Measurements from ENCODE around the gene HAX1. TPM values are rescaled to one million over a fixed set of nuclear protein-coding genes. Genes with fewer than 3 reads are reported as not detected.
"Not testable (repeated sequence)": the region's sequence is repeated elsewhere in the genome, so short reads cannot be mapped to it uniquely, and the experiment has no call there.

HAX1 gene
- total and polyA plus RNA-seq, 9 donors: 57.1 to 88.2 (median 68.0) TPM

DNA sequence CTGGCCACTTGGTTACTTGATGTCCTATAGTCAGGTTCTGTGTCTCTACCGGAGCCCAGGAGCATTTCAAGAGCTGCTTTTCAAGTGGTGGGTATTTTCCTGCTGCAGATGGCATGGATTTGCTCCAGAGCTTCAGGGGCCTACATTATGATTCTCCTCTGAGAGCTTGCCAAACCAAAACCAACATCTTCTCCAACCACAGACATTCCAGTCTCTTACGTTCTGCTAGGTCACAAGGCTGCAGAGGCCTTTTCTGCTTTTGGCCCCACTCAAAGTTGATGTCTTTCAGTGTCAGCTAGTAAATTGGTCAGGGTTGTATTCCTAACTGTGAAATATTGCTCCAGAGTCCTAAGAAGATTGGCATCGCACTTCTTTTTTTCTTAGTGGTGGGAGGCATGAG lies 33.7 kb downstream of the HAX1 start:
- Histone ChIP-seq H3K9me3 (replicated peaks; ENCODE audit: control insufficient read depth, low read depth, low read length) (no peaks in the 10 kb centered on the region), H3K27me3 (ENCODE audit: control insufficient read depth, insufficient read depth, low read length) (no peaks in the 10 kb centered on the region), H3K4me1 (ENCODE audit: control insufficient read depth, insufficient read depth, low read length) (no peaks in the 10 kb centered on the region), H3K27ac (ENCODE audit: low read length) (no peak overlapping the region), H3K36me3 (ENCODE audit: control insufficient read depth, insufficient read depth, low read length) (no peaks in the 10 kb centered on the region), H3K4me3 (ENCODE audit: low read length) (no peak overlapping the region)
- no peak for DNase-seq
- WGBS (ENCODE audit: insufficient coverage): no CpG with 5 or more reads among the region's 3 CpGs

DNA sequence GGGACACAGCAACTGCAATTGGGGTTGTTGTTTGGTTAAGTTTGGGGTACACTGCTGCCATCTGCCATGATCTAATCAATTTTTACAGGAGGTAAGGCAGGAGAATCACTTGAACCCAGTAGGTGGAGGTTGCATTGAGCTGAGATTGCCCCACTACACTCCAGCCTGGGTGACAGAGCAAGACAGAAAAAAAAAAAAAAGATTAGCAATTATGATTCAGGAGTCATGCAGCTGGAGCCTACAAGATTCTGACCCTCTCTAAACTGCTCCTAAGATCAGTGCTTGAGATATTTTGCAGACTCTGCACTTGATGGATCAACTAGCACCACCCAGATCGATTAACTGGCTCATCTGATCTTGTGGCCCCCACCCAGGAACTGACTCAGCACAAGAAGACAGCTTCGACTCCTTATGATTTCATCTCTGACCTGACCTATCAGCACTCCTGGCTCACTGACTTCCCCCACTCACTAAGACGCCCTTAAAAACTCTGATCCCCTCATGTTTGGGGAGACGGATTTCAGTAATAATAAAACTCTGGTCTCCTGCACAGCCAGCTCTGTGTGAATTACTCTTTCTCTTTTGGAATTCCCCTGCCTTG lies 35.3 kb downstream of the HAX1 start:
- H3K9me3 ChIP-seq (replicated peaks; ENCODE audit: control insufficient read depth, low read depth, low read length); DNase-seq; H3K27me3 ChIP-seq (ENCODE audit: control insufficient read depth, insufficient read depth, low read length); H3K36me3 ChIP-seq (ENCODE audit: control insufficient read depth, insufficient read depth, low read length); H3K4me3 ChIP-seq (ENCODE audit: low read length); H3K4me1 ChIP-seq (ENCODE audit: control insufficient read depth, insufficient read depth, low read length); H3K27ac ChIP-seq (ENCODE audit: low read length): not testable (repeated sequence)
- WGBS (ENCODE audit: insufficient coverage): 78% methylated on average over 3 of the region's 4 CpGs

DNA sequence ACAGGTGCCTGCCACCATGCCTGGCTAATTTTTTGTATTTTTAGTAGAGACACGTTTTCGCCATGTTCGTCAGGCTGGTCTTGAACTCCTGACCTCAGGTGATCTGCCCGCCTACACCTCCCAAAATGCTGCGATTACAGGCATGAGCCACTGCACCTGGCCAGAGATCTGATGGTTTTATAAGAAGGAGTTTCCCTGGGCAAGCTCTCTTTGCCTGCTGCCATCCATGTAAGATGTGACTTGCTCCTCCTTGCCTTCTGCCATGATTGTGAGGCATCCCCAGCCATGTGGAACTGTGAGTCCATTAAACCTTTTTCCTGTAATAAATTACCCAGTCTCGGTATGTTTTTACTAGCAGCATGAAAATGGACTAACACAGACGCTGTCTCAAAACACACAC lies 36.7 kb downstream of the HAX1 start:
- DNase-seq; H3K27ac ChIP-seq (ENCODE audit: low read length); H3K27me3 ChIP-seq (ENCODE audit: control insufficient read depth, insufficient read depth, low read length); H3K4me1 ChIP-seq (ENCODE audit: control insufficient read depth, insufficient read depth, low read length); H3K9me3 ChIP-seq (replicated peaks; ENCODE audit: control insufficient read depth, low read depth, low read length); H3K36me3 ChIP-seq (ENCODE audit: control insufficient read depth, insufficient read depth, low read length); H3K4me3 ChIP-seq (ENCODE audit: low read length): not testable (repeated sequence)
- 80% methylated on average over 1 of the region's 7 CpGs for WGBS (ENCODE audit: insufficient coverage)

DNA sequence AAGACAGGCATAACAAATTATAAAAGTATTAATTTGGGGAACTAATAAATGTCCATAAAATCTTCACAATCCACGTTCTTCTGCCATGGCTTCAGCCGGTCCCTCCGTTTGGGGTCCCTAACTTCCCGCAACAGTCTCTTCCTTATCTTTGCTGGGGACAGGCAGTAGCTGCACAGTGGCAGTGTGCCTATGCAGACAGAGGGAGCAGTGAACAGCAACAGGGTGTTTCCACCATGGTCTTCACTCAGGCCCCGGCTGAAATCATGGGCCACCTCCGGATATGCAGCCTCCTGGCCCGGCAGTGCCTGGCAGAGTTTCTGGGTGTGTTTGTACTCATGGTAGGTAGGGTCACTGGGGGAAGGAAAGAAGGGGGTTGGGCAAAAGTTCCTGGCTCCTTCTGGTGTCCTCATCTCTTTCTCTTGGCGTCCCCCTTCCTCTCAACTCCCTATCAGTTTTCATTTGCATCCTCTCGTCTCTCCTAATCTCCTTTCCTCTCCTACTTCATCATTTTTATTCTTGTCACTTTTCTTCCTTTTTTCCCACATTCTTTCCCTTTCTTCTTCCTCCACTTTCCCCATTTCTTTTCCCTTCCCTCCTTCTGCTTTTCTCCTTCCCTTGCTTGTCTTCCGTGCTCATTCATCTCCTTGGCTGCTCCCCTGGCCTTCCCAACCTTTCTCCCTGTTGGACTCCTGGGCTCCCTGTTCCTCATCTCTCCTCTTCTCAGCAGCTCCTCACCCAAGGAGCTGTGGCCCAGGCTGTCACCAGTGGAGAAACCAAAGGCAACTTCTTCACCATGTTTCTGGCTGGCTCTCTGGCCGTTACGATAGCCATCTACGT lies 40.0 kb downstream of the HAX1 start:
- H3K36me3 ChIP-seq (ENCODE audit: control insufficient read depth, insufficient read depth, low read length): not testable (repeated sequence)

DNA sequence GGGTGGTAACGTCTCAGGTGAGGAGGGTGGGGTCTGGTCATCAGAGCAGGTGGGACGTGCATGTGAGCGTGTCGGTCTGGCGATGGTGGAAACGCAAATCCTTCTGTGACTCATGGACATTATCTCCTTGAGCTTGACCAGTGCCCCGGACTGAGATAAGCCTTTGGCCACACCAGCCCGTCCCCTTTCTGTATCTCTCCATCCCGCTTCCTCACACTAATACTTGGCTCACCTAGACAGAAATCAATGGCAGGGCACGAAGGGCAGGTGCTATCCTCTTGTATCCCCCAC lies 40.6 kb downstream of the HAX1 start:
- Histone ChIP-seq H3K27me3 (ENCODE audit: control insufficient read depth, insufficient read depth, low read length) (no peaks in the 10 kb centered on the region), H3K4me1 (ENCODE audit: control insufficient read depth, insufficient read depth, low read length) (no peaks in the 10 kb centered on the region), H3K4me3 (ENCODE audit: low read length) (no peak overlapping the region), H3K36me3 (ENCODE audit: control insufficient read depth, insufficient read depth, low read length) (no peaks in the 10 kb centered on the region), H3K27ac (ENCODE audit: low read length) (no peak overlapping the region), H3K9me3 (replicated peaks; ENCODE audit: control insufficient read depth, low read depth, low read length) (peaks cover 2% of the 10 kb centered on the region)
- no peak for DNase-seq
- 86% methylated on average over 8 of the region's 10 CpGs for WGBS (ENCODE audit: insufficient coverage)

More for the DNA sequence above, 40.0 kb downstream of the HAX1 start:
- not testable (repeated sequence) for H3K27ac ChIP-seq (ENCODE audit: low read length); H3K4me1 ChIP-seq (ENCODE audit: control insufficient read depth, insufficient read depth, low read length); DNase-seq; H3K4me3 ChIP-seq (ENCODE audit: low read length); H3K9me3 ChIP-seq (replicated peaks; ENCODE audit: control insufficient read depth, low read depth, low read length); H3K27me3 ChIP-seq (ENCODE audit: control insufficient read depth, insufficient read depth, low read length)
- WGBS (ENCODE audit: insufficient coverage): 61% methylated on average over 5 of the region's 13 CpGs

DNA sequence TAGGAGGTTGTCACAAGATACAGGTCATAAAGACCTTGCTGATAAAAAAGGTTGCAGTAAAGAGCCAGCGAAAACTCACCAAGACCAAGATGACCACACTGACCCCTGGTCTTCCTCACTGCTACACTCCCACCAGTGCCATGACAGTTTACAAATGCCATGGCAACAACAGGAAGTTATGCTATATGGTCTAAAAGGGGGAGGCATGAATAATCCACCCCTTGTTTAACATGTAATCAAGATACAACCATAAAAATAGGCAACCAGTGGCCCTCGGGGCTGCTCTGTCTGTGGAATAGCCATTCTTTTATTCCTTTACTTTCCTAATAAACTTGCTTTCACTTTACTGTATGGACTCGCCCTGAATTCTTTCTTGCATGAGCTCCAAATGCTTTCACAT lies 41.8 kb downstream of the HAX1 start:
- not testable (repeated sequence) for H3K4me1 ChIP-seq (ENCODE audit: control insufficient read depth, insufficient read depth, low read length); H3K4me3 ChIP-seq (ENCODE audit: low read length); H3K27me3 ChIP-seq (ENCODE audit: control insufficient read depth, insufficient read depth, low read length); H3K27ac ChIP-seq (ENCODE audit: low read length); H3K9me3 ChIP-seq (replicated peaks; ENCODE audit: control insufficient read depth, low read depth, low read length); H3K36me3 ChIP-seq (ENCODE audit: control insufficient read depth, insufficient read depth, low read length); DNase-seq
- 80% methylated on average over 1 of the region's 3 CpGs for WGBS (ENCODE audit: insufficient coverage)

DNA sequence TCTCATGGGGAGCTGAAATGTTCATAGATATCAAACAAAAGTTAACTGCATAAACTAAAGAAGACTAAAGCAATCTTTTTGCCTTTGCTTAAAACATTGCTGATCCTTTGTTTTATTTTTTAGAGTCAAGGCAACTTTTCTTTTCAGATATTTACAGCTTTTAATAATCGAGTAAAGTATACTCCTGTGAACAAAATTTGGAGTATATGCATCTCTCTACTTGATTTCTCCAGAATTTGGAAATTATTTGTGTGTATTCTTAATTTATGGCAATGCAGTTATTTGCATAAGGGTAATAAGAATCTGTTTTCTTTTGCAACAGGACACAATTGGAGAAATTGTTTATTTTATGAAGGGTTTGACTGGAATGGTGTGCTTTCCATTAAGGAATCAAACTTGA lies 44.3 kb downstream of the HAX1 start:
- no peak for DNase-seq
- no CpG with 5 or more reads among the region's 1 CpG for WGBS (ENCODE audit: insufficient coverage)
- H3K36me3 ChIP-seq (ENCODE audit: control insufficient read depth, insufficient read depth, low read length): no peaks in the 10 kb centered on the region

DNA sequence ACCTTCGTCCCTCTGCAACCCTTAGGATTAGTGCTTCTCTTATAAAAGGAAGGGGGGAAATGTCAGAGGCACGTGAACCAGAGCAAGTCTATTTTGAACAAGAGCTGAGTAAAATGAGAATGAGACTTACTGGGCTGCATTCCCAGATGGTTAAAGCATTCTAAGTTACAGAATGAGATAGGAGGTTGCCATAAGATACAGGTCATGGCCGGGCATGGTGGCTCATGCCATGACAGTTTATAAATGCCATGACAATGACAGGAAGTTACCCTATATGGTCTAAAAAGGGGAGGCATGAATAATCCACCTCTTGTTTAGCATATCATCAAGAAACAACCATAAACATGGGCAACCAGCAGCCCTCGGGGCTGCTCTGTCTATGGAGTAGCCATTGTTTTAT lies 46.0 kb downstream of the HAX1 start:
- H3K4me1 ChIP-seq (ENCODE audit: control insufficient read depth, insufficient read depth, low read length): no peaks in the 10 kb centered on the region
- no peak overlapping the region for H3K27ac ChIP-seq (ENCODE audit: low read length)
- H3K4me3 ChIP-seq (ENCODE audit: low read length): no peak overlapping the region
- H3K36me3 ChIP-seq (ENCODE audit: control insufficient read depth, insufficient read depth, low read length): no peaks in the 10 kb centered on the region
- no peak for DNase-seq
- peaks cover 12% of the 10 kb centered on the region for H3K27me3 ChIP-seq (ENCODE audit: control insufficient read depth, insufficient read depth, low read length)
- 61% methylated on average over 2 of the region's 4 CpGs for WGBS (ENCODE audit: insufficient coverage)
- H3K9me3 ChIP-seq (replicated peaks; ENCODE audit: control insufficient read depth, low read depth, low read length): peaks cover 2% of the 10 kb centered on the region

More for the DNA sequence above, 44.3 kb downstream of the HAX1 start:
- Histone ChIP-seq H3K4me3 (ENCODE audit: low read length) (no peak overlapping the region), H3K4me1 (ENCODE audit: control insufficient read depth, insufficient read depth, low read length) (no peaks in the 10 kb centered on the region), H3K27ac (ENCODE audit: low read length) (no peak overlapping the region), H3K9me3 (replicated peaks; ENCODE audit: control insufficient read depth, low read depth, low read length) (peaks cover 2% of the 10 kb centered on the region), H3K27me3 (ENCODE audit: control insufficient read depth, insufficient read depth, low read length) (peaks cover 3% of the 10 kb centered on the region)

DNA sequence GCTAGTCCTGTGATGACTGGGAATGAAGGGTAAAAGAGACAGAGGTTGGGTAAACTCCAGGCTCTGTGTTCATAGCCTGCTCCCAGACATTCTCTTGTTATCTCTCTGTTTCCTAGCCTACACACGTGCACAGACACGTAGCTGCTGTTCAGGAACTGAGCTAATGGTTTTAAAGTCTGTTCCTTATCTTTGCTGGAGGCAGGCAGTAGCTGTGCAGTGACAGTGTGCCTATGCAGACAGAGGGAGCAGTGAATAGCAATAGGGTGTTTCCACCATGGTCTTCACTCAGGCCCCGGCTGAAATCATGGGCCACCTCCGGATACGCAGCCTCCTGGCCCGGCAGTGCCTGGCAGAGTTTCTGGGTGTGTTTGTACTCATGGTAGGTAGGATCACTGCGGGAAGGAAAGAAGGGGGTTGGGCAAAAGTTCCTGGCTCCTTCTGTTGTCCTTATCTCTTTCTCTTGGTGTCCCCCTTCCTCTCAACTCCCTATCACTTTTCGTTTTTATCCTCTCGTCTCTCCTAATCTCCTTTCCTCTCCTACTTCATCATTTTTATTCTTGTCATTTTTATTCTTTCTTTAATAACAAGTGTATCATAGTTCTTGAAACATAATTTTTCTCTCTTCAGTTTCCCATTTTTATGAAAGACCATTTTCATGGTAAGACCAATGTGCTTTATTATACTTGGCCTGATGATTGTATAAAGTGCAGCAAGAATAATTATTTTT lies 48.6 kb downstream of the HAX1 start, which contains the start of gene AQP10:
AQP10 (plus strand) TSS at position 212 of the 727 bp plus-strand sequence; CDS start at position 275, 63 bp downstream.
- Histone ChIP-seq H3K9me3 (replicated peaks; ENCODE audit: control insufficient read depth, low read depth, low read length) (peaks cover 2% of the 10 kb centered on the region), H3K27ac (ENCODE audit: low read length) (no peak within 1 kb of the TSS), H3K27me3 (ENCODE audit: control insufficient read depth, insufficient read depth, low read length) (peaks cover 13% of the 10 kb centered on the region), H3K4me1 (ENCODE audit: control insufficient read depth, insufficient read depth, low read length) (peaks cover 14% of the 10 kb centered on the region), H3K4me3 (ENCODE audit: low read length) (no peak within 1 kb of the TSS), H3K36me3 (ENCODE audit: control insufficient read depth, insufficient read depth, low read length) (no peaks in the 10 kb centered on the region)
- WGBS (ENCODE audit: insufficient coverage): 0% methylated on average over 2 of the region's 9 CpGs
- peak; percentile 10 for DNase-seq

DNA sequence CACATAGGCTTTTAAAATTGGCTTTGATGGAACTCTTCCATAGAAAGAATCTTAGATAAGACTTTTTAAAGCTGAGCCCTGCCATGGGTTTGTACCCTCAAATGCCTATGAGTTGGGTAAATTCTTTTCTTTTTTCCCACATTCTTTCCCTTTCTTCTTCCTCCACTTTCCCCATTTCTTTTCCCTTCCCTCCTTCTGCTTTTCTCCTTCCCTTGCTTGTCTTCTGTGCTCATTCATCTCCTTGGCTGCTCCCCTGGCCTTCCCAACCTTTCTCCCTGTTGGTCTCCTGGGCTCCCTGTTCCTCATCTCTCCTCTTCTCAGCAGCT lies 49.1 kb downstream of the HAX1 start:
- H3K27ac ChIP-seq (ENCODE audit: low read length); DNase-seq; H3K36me3 ChIP-seq (ENCODE audit: control insufficient read depth, insufficient read depth, low read length); H3K9me3 ChIP-seq (replicated peaks; ENCODE audit: control insufficient read depth, low read depth, low read length); H3K4me3 ChIP-seq (ENCODE audit: low read length): not testable (repeated sequence)
- peaks cover 13% of the 10 kb centered on the region for H3K27me3 ChIP-seq (ENCODE audit: control insufficient read depth, insufficient read depth, low read length)
- H3K4me1 ChIP-seq (ENCODE audit: control insufficient read depth, insufficient read depth, low read length): peaks cover 19% of the 10 kb centered on the region

All from muscle of leg (tissue), 11 donors.